Activated CD4-positive, alpha-beta T cell treated with anti-CD3 and anti-CD28 coated beads, Interleukin-2, amount 50 U/mL, for 1 hour (primary cell): ENCODE measurements around the gene MRPS24.
"Not testable (repeated sequence)": the region's sequence is repeated elsewhere in the genome, so short reads cannot be mapped to it uniquely, and the experiment has no call there.

Source experiments
- DNase-seq: peaks from one replicate; pipeline ENCODE4 v3.0.0-alpha.2; 2020

MRPS24 gene

GRCh38 chr7:43869006-43869866 is at the start of gene MRPS24:
Gene MRPS24, minus strand, starts transcription at chr7:43869517. Its CDS starts 22 bp downstream, at chr7:43869495.
- peak; percentile 97 for DNase-seq

DNA sequence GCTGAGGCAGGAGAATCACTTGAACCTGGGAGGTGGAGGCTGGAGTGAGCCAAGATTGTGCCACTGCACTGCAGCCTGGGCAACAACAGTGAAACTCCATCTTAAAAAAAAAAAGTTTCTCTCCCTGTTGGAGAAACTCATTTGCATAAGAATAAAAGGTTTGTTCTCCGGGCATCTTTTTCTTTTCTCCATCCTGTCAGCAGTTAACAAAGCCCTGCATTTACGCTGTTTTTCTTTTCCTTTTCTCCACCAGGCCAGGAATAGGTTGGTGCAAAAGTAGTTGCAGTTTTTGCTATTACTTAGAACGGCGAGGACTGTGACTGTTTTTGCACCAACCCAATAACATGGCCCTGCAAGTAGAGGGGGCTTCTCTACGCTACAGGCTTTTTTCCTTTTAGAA is 46.6 kb upstream of the MRPS24 start:
- DNase-seq, result no peak

GRCh38 chr7:43914795-43915194 is 45.5 kb upstream of the MRPS24 start:
- DNase-seq, result no peak

- peak; percentile 55 for DNase-seq
These were observed 37.2 kb upstream of the MRPS24 start, which contains the start of gene URGCP for GRCh38 chr7:43906331-43907010. Gene URGCP, minus strand, starts transcription at chr7:43906596. Its CDS starts 21 bp downstream, at chr7:43906575.

GRCh38 chr7:43905956-43906330 is 36.6 kb upstream of the MRPS24 start:
- peak; percentile 18 for DNase-seq

GRCh38 chr7:43905209-43905946 is 36.1 kb upstream of the MRPS24 start:
- no peak for DNase-seq

GRCh38 chr7:43904533-43905208 is 35.4 kb upstream of the MRPS24 start:
- DNase-seq, result no peak

GRCh38 chr7:43902542-43903054 is 33.3 kb upstream of the MRPS24 start:
- DNase-seq, result no peak

GRCh38 chr7:43898571-43898970 is 29.3 kb upstream of the MRPS24 start:
- not testable (repeated sequence) for DNase-seq

DNA sequence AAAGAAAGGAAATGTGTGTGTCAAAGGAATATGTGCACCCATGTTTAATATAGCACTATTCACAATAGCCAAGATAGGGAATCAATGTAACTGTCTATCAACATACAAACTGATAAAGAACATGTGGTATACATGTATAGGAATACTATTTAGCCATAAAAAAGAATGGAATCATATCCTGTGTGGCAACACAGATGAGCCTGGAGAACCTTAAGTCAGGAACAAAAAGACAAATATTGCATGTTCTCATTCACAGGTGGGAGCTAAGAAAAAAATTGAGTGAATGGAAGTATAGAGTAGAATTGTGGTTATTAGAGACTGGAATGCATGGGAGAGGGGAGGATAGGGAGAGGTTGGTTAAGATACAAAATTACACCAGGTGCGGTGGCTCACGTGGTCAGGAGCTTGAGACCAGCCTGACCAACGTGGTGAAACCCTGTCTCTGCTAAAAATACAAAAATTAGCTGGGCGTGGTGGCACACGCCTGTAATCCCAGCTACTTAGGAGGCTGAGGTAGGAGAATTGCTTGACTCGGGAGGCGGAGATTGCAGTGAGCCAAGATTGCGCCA is 26.6 kb upstream of the MRPS24 start:
- DNase-seq, result no peak

DNA sequence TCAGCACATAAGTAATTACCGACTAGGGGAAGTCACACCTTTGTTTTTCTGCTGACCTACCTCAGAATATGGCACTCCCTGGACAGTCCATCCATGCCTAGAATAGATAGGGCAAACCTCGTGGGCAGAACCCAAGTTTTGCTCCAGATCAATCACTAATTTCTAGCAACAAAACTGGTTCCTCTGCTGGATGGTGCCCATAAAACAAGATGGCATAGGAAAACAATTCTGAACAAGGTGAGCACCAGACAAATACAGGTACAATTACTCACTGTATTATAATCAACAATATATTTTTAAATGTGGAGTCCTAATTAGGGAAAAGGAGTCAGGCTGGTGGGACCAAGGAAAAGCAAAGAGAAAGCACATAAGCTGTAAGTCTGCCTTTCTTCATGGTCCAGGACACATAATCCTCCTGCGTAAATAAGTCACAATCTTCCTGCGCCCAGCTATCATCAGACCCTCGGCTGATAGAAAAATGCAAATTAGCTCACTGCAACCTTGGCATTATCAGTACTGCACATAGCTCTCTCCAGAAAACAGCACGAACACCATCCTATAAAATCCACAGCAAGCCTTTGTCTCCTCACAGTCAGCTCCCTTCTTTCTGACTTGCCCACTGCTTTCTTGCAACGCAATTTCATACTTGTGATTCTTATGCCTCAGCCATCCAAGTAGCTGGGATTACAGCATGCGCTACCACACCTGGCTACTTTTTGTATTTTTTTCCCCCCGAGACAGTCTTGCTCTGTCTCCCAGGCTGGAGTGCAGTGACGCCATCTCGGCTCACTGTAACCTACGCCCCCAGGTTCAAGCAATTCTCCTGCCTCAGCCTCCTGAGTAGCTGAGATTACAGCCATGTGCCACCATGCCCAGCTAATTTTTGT is 22.0 kb upstream of the MRPS24 start:
- DNase-seq, result no peak

DNA sequence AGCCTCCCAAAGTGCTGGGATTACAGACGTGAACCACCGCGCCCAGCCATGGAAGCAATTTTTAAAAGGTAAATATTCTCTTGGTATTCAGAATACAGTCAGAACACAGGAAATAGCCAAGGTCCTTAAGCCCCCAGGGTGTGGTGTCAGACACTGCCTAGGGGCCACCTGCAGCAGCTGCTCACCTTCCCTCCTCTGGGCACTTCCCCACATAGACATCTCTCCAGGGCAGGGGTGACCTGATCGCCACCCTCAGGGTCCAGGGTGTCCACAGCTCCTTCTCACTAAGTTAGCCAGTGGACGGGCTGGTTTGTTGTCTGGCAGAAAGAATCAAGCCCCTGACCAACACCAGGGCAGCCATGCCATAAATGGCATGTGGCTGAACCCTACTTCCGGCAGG is 21.2 kb upstream of the MRPS24 start:
- no peak for DNase-seq

DNA sequence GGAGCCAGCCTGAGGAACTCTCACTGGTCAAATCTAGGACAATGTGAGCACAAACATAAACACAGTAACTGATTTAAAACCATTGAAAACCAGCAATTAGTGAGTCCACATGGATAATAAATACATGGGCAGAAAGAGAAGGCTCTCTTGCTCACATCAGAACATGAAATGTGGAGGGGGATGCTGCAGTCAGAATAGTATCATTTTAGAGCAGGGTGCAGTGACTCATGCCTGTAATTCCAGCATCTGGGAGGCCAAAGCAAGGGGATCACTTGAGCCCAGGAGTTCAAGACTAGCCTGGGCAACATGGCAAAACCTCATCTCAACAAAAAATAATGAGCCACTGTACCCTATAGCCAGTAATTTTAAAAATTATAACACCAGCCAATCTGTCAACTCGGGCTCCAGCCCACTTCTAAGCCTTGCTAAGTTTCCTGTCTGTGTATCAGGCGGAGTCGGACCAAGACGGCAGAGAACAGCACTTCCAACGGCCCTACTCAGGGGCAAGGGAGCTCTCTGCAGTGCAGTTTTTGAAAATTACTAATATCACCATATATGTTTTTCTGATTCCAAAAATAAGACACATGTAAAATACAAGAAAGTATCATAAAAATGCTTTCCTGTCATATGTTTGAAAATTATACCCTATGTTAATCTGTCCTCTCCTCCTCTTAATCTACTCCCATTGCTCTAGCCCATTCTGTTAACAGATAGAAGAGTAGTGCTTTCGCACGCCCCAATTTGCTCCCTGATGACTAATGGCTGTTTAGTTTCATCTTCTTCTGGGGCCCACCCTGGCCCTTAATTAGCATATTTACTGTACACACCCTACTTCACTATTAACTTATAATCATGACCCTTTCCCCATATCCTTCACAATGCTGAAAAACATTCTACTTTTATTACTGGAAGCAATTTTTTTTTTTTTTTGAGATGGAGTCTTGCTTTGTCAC is 20.0 kb upstream of the MRPS24 start:
- DNase-seq, result no peak

DNA sequence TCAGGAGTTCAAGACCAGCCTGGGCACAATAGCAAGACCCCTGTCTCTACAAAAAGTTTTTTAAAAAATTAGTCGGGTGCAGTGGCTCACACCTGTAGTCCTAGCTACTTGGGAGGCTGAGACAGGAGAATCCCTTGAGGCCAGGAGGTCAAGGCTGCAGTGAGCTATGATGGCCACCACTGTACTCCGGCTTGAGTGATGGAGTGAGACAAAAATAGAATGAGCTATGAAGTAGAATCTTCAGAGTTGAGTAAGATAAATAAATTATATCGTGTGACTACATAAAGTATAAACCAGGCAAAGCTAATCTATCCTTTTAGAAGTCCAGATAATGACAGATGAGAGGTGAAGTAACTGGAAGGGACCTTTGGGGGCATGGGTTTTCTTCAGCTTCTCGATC is 15.3 kb upstream of the MRPS24 start:
- no peak for DNase-seq

DNA sequence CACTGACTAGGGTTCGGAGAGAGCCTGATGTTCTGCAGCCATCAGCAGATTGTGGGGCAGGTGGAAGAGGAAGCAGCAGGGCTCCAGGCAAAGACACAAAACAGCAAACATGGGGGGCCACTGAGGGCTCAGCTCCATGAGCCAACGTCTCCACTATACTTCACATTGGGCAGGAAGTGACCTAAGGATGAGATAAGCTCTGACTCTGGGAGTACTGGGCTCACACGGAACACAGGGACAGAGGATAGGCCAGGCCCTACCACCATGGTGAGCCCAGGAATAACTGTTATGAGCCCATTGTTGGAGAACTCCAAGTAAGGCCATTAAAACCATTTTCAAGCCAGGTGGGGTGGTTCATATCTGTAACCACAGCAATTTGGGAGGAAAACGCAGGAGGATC is 14.9 kb upstream of the MRPS24 start:
- no peak for DNase-seq

DNA sequence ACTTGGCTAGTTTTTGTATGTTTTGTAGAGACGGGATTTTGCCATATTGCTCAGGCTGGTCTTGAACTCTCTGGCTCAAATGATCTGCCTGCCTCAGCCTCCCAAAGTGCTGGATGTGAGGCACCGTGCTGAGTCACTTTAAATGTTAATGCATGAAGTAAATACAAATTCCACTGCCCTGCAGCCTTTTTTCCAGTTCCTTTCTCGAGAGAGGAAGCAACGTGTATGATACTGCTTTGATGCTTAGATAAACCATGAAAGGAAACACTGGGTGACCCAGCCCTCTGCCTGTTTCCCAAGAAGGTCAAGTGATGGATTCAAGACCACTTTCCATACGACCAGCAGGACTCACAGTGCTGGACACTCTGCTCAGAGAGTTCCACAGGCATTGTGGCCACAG is 11.3 kb upstream of the MRPS24 start:
- no peak for DNase-seq

DNA sequence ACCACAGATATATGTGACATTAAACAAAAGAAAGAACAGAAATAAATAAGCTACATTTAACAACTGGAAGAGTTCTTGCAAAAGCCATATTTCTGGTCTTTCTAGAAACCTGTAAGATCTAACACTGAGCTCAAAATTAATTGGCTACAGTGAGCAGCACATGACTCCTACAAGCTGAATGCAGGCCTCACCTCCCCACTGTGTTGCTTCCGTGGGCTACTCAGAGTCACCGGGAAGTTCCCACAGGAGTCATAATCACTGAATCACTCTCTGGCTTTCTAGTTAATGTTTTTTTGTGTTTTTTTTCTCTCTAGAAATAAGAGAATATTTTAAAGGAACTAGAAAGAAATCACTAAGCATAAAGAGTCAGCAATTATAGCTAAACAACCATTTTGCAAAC is 10.2 kb upstream of the MRPS24 start:
- DNase-seq, result no peak

DNA sequence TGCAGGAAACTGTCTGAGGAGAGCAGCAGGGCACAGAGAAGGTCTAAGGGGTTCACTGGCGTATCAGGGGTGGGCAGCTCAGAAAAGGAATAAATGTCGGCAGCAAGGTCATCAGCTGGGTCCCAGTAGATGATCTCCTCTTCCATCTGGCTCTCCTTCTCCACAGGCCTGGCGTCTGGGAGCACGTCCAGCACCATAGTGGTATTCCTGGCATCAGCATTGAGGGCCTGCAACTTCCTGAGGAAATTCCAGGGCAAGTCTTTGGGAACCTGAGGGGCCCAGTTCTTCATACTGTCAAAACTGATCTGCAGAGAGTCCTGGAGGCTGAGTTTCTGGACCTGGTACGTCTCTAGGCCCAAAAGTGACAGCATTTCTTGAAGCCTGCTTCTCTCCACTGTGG is 9.6 kb upstream of the MRPS24 start:
- no peak for DNase-seq

- no peak for DNase-seq
These were observed 8.9 kb upstream of the MRPS24 start for GRCh38 chr7:43877968-43878864.
